SK-N-SH (cell line): ENCODE measurements around the gene LMO7. TPM values are rescaled to one million over a fixed set of nuclear protein-coding genes. Genes with fewer than 3 reads are reported as not detected.

Source experiments
- CTCF ChIA-PET: fragments of 300-600, 350-600 bp; formaldehyde crosslinking; extraction: SDS; loops from one replicate; lab custom pipeline; 2021; lab: Yijun Ruan, JAX
- POLR2A ChIA-PET: fragments of 350-600 bp; sonication (Branson Sonifier 250); formaldehyde crosslinking; extraction: SDS; loops from one replicate; lab custom pipeline; 2020; ENCODE audit warnings: antibody characterized with exemption, inconsistent platforms; lab: Yijun Ruan, JAX
- DNase-seq: peaks from one replicate; pipeline ENCODE4 v3.0.0; 2012
- H2AFZ ChIP-seq: fragments of 200-600 bp; sonication (generic); 2 replicates; pipeline ENCODE4 v1.8.1; 2016; ENCODE audit warnings: antibody characterized with exemption, mild to moderate bottlenecking, low read depth
- H3F3A ChIP-seq: fragments of 200-600 bp; sonication (generic); replicated peaks from 2 replicates; pipeline ENCODE3; 2016; ENCODE audit warnings: antibody characterized with exemption, mild to moderate bottlenecking; ENCODE audit not compliant: insufficient read depth
- H3K27ac ChIP-seq, 2 experiments: fragments of 200-500 bp in 1 of 2; fragments of 200-600 bp in 1 of 2; sonication (Bioruptor generic) in 1 of 2; sonication (generic), shearing (Covaris generic) in 1 of 2; 2 replicates each; pipeline versions ENCODE4 v1.5.1 to v1.6.1; 2014 to 2016; ENCODE audit warnings: low read depth in 2 of 2, inconsistent platforms in 1 of 2, low read length in 1 of 2, mild to moderate bottlenecking in 1 of 2, mixed read lengths in 1 of 2
- H3K27me3 ChIP-seq: fragments of 200-600 bp; sonication (generic), shearing (Covaris generic); 2 replicates; pipeline ENCODE4 v1.6.1; 2016; ENCODE audit warnings: mixed run types; ENCODE audit not compliant: insufficient read depth
- H3K36me3 ChIP-seq, 2 experiments: fragments of 200-500 bp in 1 of 2; fragments of 200-600 bp in 1 of 2; sonication (Bioruptor generic) in 1 of 2; sonication (generic) in 1 of 2; replicated peaks in 1 of 2; 2 replicates each; pipeline versions ENCODE3 to v1.5.1; 2014 to 2016; ENCODE audit warnings: low read length in 1 of 2, mild to moderate bottlenecking in 1 of 2; ENCODE audit not compliant: insufficient read depth in 2 of 2, control insufficient read depth in 1 of 2
- H3K4me1 ChIP-seq, 2 experiments: fragments of 200-500 bp in 1 of 2; fragments of 200-600 bp in 1 of 2; sonication (Bioruptor generic) in 1 of 2; sonication (generic), shearing (Covaris generic) in 1 of 2; 2 replicates each; pipeline versions ENCODE4 v1.5.1 to v1.6.1; 2014 to 2016; ENCODE audit warnings: low read depth in 1 of 2, low read length in 1 of 2, mixed run types in 1 of 2; ENCODE audit not compliant: insufficient read depth in 2 of 2, control insufficient read depth in 1 of 2
- H3K4me2 ChIP-seq: fragments of 200-600 bp; sonication (generic), shearing (Covaris generic); 2 replicates; pipeline ENCODE4 v1.6.1; 2017; ENCODE audit warnings: mixed run types
- H3K4me3 ChIP-seq, 2 experiments: fragments of 200-500 bp in 1 of 2; fragments of 200-600 bp in 1 of 2; sonication (Bioruptor generic) in 1 of 2; sonication (generic), shearing (Covaris generic) in 1 of 2; 2 replicates each; pipeline versions ENCODE4 v1.5.1 to v1.8.1; 2014 to 2016; ENCODE audit warnings: low read depth in 2 of 2, inconsistent platforms in 1 of 2, low read length in 1 of 2, mild to moderate bottlenecking in 1 of 2, mixed read lengths in 1 of 2, moderate library complexity in 1 of 2
- H3K79me2 ChIP-seq: fragments of 200-600 bp; sonication (generic); 2 replicates; pipeline ENCODE4 v1.8.1; 2017; ENCODE audit warnings: mild to moderate bottlenecking; ENCODE audit not compliant: insufficient read depth
- H3K9ac ChIP-seq: fragments of 200-600 bp; sonication (generic); 2 replicates; pipeline ENCODE4 v1.6.1; 2017; ENCODE audit warnings: mixed run types
- H3K9me2 ChIP-seq: fragments of 200-600 bp; sonication (generic); 2 replicates; pipeline ENCODE4 v1.6.1; 2017; ENCODE audit warnings: mixed run types
- H3K9me3 ChIP-seq: fragments of 200-600 bp; sonication (generic); 2 replicates; pipeline ENCODE4 v1.6.1; 2017; ENCODE audit warnings: mixed run types, mild to moderate bottlenecking, moderate library complexity
- H4K20me1 ChIP-seq: fragments of 200-600 bp; sonication (generic); 2 replicates; pipeline ENCODE4 v1.6.1; 2017; ENCODE audit warnings: mild to moderate bottlenecking, mixed run types; ENCODE audit not compliant: insufficient read depth
- ELF1 ChIP-seq: IDR thresholded peaks from 2 replicates; pipeline ENCODE4 v1.4.0; 2012
- EP300 ChIP-seq, 2 experiments: IDR thresholded peaks; 2 replicates each; pipeline versions ENCODE4 v1.4.0 to v1.6.1; 2012; ENCODE audit warnings: borderline replicate concordance in 1 of 2, low read depth in 1 of 2, low read length in 1 of 2
- EZH2phosphoT487 ChIP-seq: fragments of 200-600 bp; sonication (generic); IDR thresholded peaks from 2 replicates; pipeline ENCODE4 v1.6.1; 2017; ENCODE audit warnings: low read depth, mixed run types, mild to moderate bottlenecking, antibody characterized with exemption, moderate library complexity, borderline replicate concordance
- FOSL2 ChIP-seq: IDR thresholded peaks from 2 replicates; pipeline ENCODE4 v1.4.0; 2012; ENCODE audit warnings: low read depth, mild to moderate bottlenecking, moderate library complexity, borderline replicate concordance
- FOXJ3 ChIP-seq: sonication (generic); formaldehyde crosslinking; IDR thresholded peaks from 2 replicates; pipeline ENCODE4 v1.5.1; 2020; ENCODE audit warnings: mild to moderate bottlenecking, missing genetic modification reagents
- FOXM1 ChIP-seq: IDR thresholded peaks from 2 replicates; pipeline ENCODE4 v1.4.0; 2012; ENCODE audit warnings: low read depth, mild to moderate bottlenecking
- GATA2 ChIP-seq: sonication (generic); formaldehyde crosslinking; IDR thresholded peaks from 2 replicates; pipeline ENCODE4 v1.5.0; 2020; ENCODE audit warnings: mild to moderate bottlenecking, missing genetic modification reagents
- JUND ChIP-seq: IDR thresholded peaks from 2 replicates; pipeline ENCODE4 v1.4.0; 2012
- MAX ChIP-seq: IDR thresholded peaks from 2 replicates; pipeline ENCODE4 v1.4.0; 2012; ENCODE audit warnings: low read depth
- MEF2A ChIP-seq: IDR thresholded peaks from 2 replicates; pipeline ENCODE4 v1.4.0; 2012; ENCODE audit warnings: low read depth, borderline replicate concordance
- RAD21 ChIP-seq: IDR thresholded peaks from 2 replicates; pipeline ENCODE4 v1.6.1; 2012; ENCODE audit warnings: mild to moderate bottlenecking, low read length
- RCOR1 ChIP-seq: fragments of 150-350 bp; IDR thresholded peaks from 2 replicates; pipeline ENCODE4 v1.6.1; 2017; ENCODE audit warnings: antibody characterized with exemption, low read length
- RFX5 ChIP-seq: IDR thresholded peaks from 2 replicates; pipeline ENCODE4 v1.6.1; 2012; ENCODE audit warnings: mild to moderate bottlenecking, improper control_type of control experiment, low read length
- RXRA ChIP-seq: IDR thresholded peaks from 2 replicates; pipeline ENCODE4 v1.4.0; 2012; ENCODE audit warnings: low read depth, mild to moderate bottlenecking, borderline replicate concordance
- SIN3A ChIP-seq: IDR thresholded peaks from 2 replicates; pipeline ENCODE4 v1.6.1; 2012; ENCODE audit warnings: low read depth, mild to moderate bottlenecking, low read length, moderate library complexity, borderline replicate concordance
- SMC3 ChIP-seq: IDR thresholded peaks from 2 replicates; pipeline ENCODE4 v1.6.1; 2012; ENCODE audit warnings: low read depth, low read length, improper control_type of control experiment
- TEAD4 ChIP-seq: IDR thresholded peaks from 2 replicates; pipeline ENCODE4 v1.4.0; 2012; ENCODE audit warnings: mild to moderate bottlenecking, borderline replicate concordance; ENCODE audit not compliant: insufficient read depth
- YY1 ChIP-seq: IDR thresholded peaks from 2 replicates; pipeline ENCODE4 v1.4.0; 2012; ENCODE audit warnings: low read depth, mild to moderate bottlenecking
- WGBS: methylation state at CpG from one replicate; pipeline ENCODE4 v1.1.6; 2017; ENCODE audit warnings: low lambda C conversion rate; 5-methylcytosine and 5-hydroxymethylcytosine counted together
- polyA plus RNA-seq, 3 experiments: library from polyadenylated mRNA; depleted of rRNA; stranded (reverse); fragments of >200 nt; gene quantifications; 2 replicates each; pipeline ENCODE4 v1.2.3, GENCODE V29; 2012
- TF ChIP-seq, protein P1 (sequence below): IDR thresholded peaks from 2 replicates; pipeline ENCODE4; 2012
- TF ChIP-seq, protein P2 (sequence below): fragments of 200-600 bp; sonication (generic); IDR thresholded peaks from 2 replicates; pipeline ENCODE4 v1.6.1; 2017; ENCODE audit warnings: antibody characterized with exemption, mild to moderate bottlenecking, moderate library complexity

LMO7 gene
- polyA plus RNA-seq, 1 of the 3 experiments (the other 2 are of a cell fraction) = 83.6 TPM

DNA sequence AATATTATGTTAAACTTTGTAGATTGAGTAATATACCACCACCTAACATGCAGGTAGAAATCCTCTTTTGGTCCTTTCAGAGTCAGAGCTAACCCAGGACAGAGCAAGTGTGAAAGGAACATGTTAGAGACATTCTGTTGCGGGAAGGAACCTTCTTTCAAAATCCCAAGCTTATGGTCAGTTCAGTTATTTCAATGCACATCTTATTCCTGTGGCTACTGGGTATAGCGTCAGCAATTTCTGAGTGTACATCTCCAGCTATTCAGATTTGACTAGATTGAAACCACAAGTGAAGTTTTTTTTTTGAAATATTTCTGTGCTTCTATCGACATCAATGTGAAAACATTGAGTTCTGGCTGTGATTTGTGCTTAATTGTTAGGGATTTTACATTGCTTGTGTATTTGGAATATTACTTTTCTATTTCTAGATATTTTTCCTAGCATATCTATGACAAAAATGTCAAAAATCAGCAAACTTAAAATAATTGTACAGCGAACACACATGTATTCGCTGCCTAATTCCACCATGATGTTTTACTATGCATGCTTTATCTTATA, 165.3 kb downstream of the LMO7 start:
- peaks cover 71 to 89% of the 10 kb centered on the region in 2 experiments for H3K36me3 ChIP-seq
- H3K27me3 ChIP-seq = no peaks in the 10 kb centered on the region
- no peak for DNase-seq
- H2AFZ ChIP-seq = no peak overlapping the region
- TF ChIP-seq FOXM1 (no peak), EZH2phosphoT487 (no peak), RXRA (no peak), RCOR1 (no peak), JUND (no peak), FOSL2 (no peak), ELF1 (no peak), GATA2 (CRISPR knock-in tag) (no peak), MAX (no peak), TEAD4 (no peak), SMC3 (no peak), FOXJ3 (CRISPR knock-in tag) (no peak), EP300 (IDR thresholded peaks at IDR 0.05; ENCODE audit: borderline replicate concordance in 1 of 2, low read depth in 1 of 2, low read length in 1 of 2) (no peak), RAD21 (no peak), YY1 (no peak), MEF2A (no peak), SIN3A (no peak), RFX5 (no peak)
- TF ChIP-seq, protein P1, sequence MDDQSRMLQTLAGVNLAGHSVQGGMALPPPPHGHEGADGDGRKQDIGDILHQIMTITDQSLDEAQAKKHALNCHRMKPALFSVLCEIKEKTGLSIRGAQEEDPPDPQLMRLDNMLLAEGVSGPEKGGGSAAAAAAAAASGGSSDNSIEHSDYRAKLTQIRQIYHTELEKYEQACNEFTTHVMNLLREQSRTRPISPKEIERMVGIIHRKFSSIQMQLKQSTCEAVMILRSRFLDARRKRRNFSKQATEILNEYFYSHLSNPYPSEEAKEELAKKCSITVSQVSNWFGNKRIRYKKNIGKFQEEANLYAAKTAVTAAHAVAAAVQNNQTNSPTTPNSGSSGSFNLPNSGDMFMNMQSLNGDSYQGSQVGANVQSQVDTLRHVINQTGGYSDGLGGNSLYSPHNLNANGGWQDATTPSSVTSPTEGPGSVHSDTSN = no peak
- TF ChIP-seq, protein P2, sequence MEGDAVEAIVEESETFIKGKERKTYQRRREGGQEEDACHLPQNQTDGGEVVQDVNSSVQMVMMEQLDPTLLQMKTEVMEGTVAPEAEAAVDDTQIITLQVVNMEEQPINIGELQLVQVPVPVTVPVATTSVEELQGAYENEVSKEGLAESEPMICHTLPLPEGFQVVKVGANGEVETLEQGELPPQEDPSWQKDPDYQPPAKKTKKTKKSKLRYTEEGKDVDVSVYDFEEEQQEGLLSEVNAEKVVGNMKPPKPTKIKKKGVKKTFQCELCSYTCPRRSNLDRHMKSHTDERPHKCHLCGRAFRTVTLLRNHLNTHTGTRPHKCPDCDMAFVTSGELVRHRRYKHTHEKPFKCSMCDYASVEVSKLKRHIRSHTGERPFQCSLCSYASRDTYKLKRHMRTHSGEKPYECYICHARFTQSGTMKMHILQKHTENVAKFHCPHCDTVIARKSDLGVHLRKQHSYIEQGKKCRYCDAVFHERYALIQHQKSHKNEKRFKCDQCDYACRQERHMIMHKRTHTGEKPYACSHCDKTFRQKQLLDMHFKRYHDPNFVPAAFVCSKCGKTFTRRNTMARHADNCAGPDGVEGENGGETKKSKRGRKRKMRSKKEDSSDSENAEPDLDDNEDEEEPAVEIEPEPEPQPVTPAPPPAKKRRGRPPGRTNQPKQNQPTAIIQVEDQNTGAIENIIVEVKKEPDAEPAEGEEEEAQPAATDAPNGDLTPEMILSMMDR = no peak
- H3K9ac ChIP-seq = no peak overlapping the region
- H3K9me3 ChIP-seq = no peaks in the 10 kb centered on the region
- H4K20me1 ChIP-seq = peaks cover 76% of the 10 kb centered on the region; the same call in 1 of the 2 replicates
- H3K4me2 ChIP-seq = no peak overlapping the region
- no peak overlapping the region for H3K4me3 ChIP-seq
- ChIA-PET CTCF (interaction anchor here (0.6 to 3.7 kb wide), 3 partner anchors 8 to 132 kb away, joined by 3 to 34 read pairs (median 3); no protein-coding TSS in a partner anchor), POLR2A (no interaction called here)
- 96% methylated on average over 5 of the region's 5 CpGs for WGBS
- no peaks in the 10 kb centered on the region for H3K9me2 ChIP-seq
- peaks cover 0 to 44% of the 10 kb centered on the region in 2 experiments; a peak in 3 of 4 replicates for H3K4me1 ChIP-seq
- peak overlapping the region in 1 of 2 experiments; percentile 5; a peak in 1 of 4 replicates for H3K27ac ChIP-seq
- peaks cover 33% of the 10 kb centered on the region for H3F3A ChIP-seq
- peaks cover 100% of the 10 kb centered on the region for H3K79me2 ChIP-seq
